Caki2 (cell line): ENCODE results near the gene HTR3E. TPM values are rescaled to one million over a fixed set of nuclear protein-coding genes. Genes with fewer than 3 reads are reported as not detected.
"Not testable (repeated sequence)": the region's sequence is repeated elsewhere in the genome, so short reads cannot be mapped to it uniquely, and the experiment has no call there.

Experiments
- DNase-seq: peaks from one replicate; pipeline ENCODE4 v3.0.0-alpha.2; 2015; ENCODE audit warnings: low read depth
- in situ Hi-C: cut with HindIII; loops from 2 replicates; pipeline ENCODE4 v1.10.0; 2016; ENCODE audit warnings: low sequenced_read_pairs, low pct_unique_long_range_greater_than_20kb, mixed read lengths
- total RNA-seq: library from RNA; depleted of rRNA; stranded (reverse); fragments of >200 nt; shearing (Covaris generic); gene quantifications from 2 replicates; pipeline ENCODE4 v1.2.3, GENCODE V29; 2014; ENCODE audit warnings: low replicate concordance

Gene HTR3E
- total RNA-seq, 1 experiment from 2014 or later, result not detected

DNA sequence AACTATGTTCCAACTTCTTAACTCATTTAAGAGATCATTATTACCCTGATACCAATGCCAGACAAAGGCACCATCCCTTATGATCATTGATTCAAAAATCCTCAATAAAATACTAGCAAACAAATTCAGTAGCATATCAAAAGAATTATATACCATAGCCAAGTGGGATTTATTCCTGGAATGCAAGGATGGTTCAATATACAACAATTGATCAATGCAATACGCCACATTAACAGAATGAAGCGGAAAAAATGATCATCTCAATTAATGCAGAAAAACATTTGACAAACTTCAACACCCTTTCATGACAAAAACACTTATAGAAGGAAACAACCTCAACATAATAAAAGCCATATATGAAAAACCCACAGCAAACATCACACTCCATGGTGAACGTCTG, 4.7 kb upstream of the HTR3E start:
- DNase-seq, result no peak

DNA sequence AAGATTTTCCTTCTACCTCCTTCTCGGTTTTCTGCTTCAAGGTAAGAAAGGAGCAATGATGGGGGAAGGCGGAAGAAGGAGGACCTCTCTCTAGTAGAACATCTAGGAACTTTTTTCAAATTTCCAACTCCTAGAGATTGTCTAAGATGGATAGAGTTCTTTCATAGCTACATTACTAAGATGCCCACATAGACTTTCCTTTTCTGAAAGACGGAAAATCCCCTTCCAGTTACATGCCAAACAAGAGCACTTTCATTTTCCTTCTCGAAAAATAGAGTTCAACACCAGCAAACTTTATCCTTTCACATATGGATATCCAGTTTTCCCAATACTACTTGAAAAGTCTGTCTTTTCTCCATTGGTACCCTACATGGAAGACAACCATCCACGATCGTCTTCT, 692 bp downstream of the HTR3E start:
- in situ Hi-C loops, result no loop called here
- no peak for DNase-seq

More for the DNA sequence above, 4.7 kb upstream of the HTR3E start:
- in situ Hi-C loops, result no loop called here

DNA sequence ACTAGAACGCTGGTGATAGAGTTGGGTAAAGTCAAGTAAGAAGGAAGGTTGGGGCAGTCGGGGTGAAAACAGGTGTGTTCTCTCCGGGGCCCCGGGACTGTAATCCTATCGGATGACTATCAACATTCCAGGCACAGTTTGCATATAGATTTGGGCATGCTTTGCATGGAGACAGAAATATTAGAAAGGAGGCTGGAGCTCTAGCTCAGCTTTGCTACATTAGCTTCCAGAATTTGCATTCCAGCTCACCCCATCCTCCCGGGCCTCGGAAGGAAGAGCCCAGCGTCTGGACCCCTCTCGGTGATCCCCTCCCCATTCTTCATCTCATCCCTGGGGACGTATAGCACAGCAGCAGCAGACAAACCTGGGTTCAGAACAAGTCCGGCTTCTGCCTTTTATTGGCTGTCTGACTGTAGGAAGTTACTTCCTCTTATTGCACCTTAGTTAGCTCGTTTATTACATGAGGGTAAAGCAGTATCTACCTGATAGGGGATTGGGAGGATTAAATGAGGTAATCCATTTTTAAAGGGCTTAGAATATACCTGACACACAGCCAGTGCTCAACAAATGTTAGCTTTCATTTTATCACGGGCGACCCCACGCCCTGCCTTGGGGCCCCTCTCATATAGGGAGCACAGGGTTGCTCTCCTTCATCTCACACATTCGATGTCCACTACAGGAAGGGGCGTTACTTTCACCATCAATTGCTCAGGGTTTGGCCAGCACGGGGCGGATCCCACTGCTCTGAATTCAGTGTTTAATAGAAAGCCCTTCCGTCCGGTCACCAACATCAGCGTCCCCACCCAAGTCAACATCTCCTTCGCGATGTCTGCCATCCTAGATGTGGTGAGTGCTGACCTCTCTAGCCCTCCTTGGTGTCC, 3.2 kb downstream of the HTR3E start:
- in situ Hi-C loops, result no loop called here
- DNase-seq, result no peak

DNA sequence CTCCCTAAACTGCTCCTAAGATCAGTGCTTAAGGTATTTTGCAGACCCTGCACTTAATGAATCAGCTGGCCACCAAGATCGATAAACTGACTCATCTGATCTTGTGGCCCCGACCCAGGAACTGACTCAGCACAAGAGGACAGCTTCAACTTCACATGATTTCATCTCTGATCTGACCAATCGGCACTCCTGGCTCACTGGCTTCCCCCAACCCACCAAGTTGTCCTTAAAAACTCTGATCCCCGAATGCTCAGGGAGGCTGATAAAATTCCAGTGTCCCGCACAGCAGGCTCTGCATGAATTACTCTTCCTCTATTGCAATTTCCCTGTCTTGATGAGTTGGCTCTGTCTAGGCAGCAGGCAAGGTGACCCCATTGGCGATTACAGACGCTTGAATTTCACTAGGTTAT, 13.5 kb downstream of the HTR3E start:
- in situ Hi-C loops, result no loop called here
- DNase-seq, result peak; percentile 45

DNA sequence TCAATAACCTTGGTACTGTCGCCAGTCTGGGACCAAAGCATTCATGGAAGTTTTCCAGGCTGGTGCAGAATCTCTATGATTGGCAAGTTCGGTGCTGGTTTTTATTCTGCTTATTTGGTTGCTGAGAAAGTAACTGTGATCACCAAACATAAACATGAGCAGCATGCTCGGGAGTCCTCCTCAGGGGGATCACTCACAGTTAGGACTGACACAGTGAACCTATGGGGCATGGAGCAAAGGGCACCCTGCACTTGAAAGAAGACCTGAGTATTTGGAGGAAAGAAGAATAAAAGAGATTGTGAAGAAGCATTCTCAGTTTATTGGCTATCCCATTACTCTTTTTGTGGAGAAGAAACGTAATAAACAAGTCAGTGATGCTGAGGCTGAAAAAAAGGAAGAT, 19.2 kb downstream of the HTR3E start:
- in situ Hi-C loops, result no loop called here

DNA sequence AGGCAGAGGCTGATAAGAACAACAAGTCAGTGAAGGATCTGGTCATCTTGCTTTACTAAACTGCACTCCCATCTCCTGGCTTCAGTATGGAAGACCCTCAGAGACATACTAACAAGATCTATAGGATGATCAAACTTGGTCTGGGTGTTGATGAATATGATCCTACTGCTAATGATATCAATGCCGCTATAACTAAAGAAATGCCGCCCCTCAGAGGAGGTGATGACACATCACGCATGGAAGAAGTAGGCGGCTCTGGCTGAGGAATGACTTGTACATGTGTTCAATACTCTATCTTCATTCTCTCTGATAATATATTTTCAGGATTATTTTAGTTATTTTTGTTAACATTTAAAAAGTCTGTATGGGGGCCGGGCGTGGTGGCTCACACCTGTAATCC, 20.8 kb downstream of the HTR3E start:
- in situ Hi-C loops, result no loop called here
- DNase-seq, result no peak

More for the DNA sequence above, 19.2 kb downstream of the HTR3E start:
- DNase-seq, result no peak

DNA sequence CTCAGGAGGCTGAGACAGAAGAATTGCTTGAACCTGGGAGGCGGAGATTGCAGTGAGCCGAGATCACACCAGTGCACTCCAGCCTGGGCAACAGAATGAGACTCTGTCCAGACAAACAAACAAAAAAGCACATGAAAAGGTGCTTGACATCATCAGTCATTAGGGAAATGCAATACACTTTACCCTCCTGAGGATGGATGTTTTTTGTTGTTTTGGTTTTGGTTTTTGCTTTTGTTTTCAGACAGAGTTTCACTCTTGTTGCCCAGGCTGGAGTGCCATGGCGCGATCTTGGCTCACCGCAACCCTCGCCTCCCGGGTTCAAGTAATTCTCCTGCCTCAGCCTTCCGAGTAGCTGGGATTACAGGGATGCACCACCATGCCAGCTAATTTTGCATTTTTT, 24.2 kb downstream of the HTR3E start:
- DNase-seq, in situ Hi-C loops: not testable (repeated sequence)

DNA sequence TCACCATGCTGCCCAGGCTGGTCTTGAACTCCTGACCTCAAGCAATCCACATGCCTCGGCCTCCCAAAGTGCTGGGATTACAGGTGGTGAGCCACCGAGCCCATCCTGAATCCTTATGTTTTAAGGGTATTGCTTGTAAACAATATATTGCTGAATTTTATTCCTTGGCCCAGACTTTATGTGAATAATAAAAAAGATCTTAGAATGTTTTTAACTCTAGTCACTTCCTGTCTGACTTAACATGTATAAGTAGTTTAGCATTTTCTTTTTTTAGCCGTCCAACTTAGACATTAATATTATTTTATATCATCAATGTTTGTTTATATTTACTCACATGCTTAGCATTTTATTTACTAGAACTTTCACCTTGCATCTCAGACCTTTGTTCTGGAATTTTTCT, 29.1 kb downstream of the HTR3E start:
- no peak for DNase-seq
- in situ Hi-C loops, result no loop called here

DNA sequence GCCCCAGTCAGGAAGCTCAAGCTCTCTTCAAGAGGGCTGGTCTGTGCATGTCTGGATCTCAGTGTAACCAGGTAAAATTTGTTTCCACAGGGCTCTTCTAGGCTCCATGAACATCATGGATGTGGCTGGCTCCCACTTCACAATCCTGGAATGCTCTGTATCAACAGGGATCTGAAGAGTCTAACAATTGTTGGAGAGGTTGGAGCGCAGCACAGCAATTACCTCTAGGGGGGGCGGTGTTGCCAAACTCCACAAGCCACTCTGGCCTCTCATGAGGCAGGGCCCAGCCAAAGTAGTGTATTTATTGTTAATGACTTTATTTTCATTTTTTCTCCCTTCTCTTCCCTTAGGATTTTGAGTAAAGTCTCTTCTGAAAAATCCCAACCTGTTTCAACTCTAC, 32.1 kb downstream of the HTR3E start:
- in situ Hi-C loops, result no loop called here
- no peak for DNase-seq

DNA sequence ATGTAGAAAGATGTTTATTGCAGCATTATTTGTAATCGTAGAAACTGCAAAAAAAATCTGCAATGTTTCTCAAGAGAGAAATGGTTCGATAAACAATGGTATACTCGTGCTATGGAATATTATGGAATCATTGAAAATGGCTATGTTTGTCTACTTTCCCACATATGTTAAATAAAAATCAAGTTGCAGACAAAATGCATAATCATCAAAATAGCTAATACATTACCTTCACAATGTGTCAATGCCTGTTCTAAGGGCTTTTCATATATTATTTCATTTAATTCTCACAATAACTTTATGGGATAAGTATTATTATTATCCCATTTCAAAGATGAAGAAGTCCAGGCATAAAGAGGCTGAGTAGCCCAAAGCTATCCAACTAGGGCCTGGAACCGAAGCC, 36.1 kb downstream of the HTR3E start:
- no peak for DNase-seq
- in situ Hi-C loops, result no loop called here

DNA sequence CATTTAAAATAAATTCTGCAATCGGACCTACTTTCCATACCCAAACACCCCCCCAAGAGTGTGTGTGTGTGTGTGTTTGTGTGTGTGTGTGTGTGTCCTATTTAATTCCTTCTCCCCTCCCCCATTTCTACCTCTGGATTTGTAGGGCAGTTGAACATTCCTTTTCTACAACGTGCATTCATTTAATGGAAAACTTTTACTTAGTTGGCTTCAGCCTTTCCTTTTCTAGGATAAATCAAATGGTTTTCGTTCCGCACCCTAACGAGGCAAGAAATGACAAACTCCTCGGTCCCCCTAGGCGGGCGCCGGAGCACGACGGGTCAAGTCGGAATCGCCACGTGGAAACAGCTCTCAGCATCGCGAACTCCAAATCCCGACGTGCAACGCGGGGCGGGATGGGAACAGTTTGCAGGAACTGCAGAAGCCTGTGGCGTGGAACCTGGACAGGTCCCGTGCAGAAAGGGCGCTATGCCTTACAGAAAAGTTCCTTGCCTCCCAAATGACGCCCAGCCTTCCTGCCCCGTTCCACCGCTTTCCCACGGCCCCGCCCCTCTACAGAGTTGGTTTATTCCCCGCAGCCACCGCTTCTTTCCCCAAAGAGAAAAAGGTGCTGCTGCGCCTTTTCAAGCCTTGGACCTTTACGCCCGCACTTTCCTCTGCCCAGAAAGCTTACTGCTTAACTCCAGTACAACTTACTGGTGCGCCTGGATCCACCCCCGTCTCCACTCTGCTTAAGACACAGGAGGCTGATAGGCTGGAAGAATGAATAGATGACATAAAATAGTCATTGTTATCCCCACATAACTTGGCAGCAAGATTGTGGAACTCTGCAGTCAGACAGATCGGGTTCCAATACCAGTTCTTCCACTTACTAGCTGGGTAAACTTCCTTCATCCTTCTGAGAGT, 37.2 kb downstream of the HTR3E start:
- in situ Hi-C loops, result no loop called here

DNA sequence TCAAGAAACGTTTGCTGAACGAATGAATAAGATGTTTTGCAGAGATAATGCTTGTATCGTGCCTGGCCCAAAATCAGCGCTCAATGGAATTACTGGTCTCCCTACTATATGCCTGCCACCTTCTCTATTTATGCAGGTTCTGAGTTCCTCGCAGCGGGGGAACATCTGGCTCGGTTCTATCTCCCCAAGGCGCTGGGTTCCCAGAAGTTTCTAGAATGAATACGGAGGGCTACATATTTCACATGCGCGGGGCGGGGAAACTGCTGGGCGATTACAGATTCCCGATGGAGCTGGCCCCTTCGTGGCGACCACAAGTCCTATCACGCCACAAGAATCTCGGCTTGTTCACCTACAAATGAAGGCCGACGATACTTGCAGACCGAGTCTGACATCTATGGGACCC, 37.9 kb downstream of the HTR3E start:
- DNase-seq, result no peak
- in situ Hi-C loops, result no loop called here

More for the DNA sequence above, 37.2 kb downstream of the HTR3E start:
- DNase-seq, result peak; percentile 78

DNA sequence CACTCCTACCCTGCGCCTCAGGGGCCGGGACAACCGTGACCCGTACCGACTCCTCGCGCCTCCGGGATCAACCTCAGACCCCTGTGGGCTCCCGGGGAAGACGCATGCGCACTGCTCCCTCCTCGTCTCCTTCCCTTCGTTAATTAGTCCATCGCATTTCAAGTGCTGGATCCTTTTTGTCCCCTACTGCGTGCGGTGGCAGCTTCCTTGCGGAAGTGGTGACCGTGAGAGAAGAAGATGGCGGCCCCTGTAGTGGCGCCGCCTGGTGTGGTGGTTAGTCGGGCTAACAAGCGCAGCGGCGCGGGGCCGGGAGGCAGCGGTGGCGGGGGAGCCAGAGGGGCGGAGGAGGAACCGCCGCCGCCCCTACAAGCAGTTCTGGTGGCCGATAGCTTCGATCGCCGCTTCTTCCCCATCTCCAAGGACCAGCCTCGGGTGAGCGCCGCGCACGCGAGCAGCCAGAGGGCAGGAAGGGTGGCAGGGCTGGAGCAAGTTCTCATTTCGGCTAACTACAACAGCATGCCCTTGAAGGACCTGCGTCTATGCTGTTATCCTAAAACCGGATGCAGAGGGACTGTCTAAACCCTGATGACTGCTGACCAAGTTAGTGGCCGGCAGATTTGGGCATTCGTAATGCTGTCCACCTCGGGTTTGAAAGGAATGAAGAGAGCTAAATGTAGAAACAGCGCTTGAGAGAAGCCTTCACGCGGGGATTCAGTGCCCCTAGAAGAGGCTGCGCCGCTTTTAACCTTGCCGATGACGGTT, 38.5 kb downstream of the HTR3E start, which contains the start of gene EIF2B5:
EIF2B5 (plus strand) TSS at position 210 of the 762 bp plus-strand sequence; CDS start at position 238, 28 bp downstream.
- DNase-seq, result peak; percentile 91
- in situ Hi-C loops, result no loop called here

DNA sequence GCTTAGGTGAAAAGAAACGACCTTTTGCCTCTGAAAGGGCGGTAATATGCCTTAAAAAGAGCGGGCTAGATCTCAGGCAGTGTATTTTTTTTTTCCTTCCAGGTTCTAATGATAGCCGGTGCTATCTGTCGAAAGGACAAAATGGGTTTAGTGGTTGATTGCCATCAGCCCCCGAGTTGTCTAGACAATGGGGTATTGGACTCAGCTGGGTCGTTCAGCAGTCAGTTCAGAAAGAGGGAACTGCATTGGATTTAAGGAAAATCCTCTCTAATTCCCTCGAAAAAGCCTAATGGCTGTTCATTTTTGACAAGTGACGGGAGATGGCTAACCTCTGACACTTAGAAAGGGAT, 39.0 kb downstream of the HTR3E start:
- in situ Hi-C loops, result no loop called here

DNA sequence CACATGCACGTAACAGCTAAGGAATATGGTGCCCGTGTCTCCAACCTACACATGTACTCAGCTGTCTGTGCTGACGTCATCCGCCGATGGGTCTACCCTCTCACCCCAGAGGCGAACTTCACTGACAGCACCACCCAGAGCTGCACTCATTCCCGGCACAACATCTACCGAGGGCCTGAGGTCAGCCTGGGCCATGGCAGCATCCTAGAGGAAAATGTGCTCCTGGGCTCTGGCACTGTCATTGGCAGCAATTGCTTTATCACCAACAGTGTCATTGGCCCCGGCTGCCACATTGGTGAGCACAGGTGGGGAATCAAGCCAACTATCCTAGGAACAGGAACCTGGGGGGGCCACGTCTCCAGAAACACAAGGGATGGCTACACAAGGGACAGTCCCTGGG, 43.6 kb downstream of the HTR3E start:
- DNase-seq, result no peak
- in situ Hi-C loops, result no loop called here

More for the DNA sequence above, 39.0 kb downstream of the HTR3E start:
- DNase-seq, result no peak

DNA sequence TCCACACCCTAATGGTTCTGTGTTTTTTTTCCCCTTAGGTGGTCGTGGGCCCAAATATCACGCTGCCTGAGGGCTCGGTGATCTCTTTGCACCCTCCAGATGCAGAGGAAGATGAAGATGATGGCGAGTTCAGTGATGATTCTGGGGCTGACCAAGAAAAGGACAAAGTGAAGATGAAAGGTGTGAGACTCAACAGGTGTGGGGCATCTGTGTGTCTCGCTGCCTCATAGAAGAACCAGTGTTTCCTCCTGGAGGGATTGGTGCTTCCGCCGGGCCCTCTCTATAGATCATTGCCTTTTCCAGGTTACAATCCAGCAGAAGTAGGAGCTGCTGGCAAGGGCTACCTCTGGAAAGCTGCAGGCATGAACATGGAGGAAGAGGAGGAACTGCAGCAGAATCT, 45.3 kb downstream of the HTR3E start:
- in situ Hi-C loops, result no loop called here
- DNase-seq, result no peak

DNA sequence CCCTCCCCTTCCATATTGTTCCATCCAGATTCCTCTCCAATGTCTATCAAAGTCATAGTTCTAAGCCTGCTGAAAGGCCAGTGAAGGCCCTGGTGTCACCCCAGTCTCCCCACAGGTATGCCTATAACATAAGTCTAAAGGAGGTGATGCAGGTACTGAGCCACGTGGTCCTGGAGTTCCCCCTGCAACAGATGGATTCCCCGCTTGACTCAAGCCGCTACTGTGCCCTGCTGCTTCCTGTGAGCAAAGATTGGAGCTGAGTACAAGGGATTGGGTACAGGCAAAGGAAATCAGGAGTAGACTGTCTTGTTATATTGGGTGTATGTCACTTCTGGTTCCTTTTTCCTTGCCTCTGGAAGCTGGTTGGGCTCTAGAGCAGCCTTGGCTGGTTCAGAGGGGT, 46.5 kb downstream of the HTR3E start:
- no peak for DNase-seq
- in situ Hi-C loops, result no loop called here

DNA sequence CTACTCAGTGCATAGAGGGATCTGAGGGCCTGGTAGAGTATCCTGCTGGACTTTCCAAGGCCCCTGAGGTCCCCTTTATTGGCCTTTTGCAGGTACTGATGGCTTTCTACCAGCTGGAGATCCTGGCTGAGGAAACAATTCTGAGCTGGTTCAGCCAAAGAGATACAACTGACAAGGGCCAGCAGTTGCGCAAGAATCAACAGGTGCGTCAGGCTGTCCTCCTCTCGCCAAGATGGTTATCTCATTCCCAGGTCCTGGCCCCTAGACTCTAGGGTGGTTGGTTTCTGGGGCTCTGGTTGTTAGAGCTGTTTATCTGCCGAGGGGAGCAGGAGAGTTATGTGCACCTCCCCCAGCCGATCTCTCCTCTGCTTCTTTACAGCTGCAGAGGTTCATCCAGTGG, 47.6 kb downstream of the HTR3E start:
- DNase-seq, result no peak
- in situ Hi-C loops, result no loop called here
